Progenitor cell of endocrine pancreas (in vitro differentiated cells): ENCODE data around the gene FUCA2. TPM values are rescaled to one million over a fixed set of nuclear protein-coding genes. Genes with fewer than 3 reads are reported as not detected.
A peak's percentile ranks its signal among the peaks of the same experiment; 100 is the strongest.
"Not testable (repeated sequence)": the region's sequence is repeated elsewhere in the genome, so short reads cannot be mapped to it uniquely, and the experiment has no call there.

ENCODE experiments used
- DNase-seq: peaks from one replicate; pipeline ENCODE4 v3.0.0; 2021; ENCODE audit warnings: low spot score; ENCODE audit not compliant: unreplicated experiment
- H3K27ac Mint-ChIP-seq: 2 replicates; pipeline ENCODE4 v1.8.0; 2021; ENCODE audit warnings: mild to moderate bottlenecking, moderate library complexity, mixed read lengths
- H3K27me3 Mint-ChIP-seq: 2 replicates; pipeline ENCODE4 v1.8.0; 2021; ENCODE audit warnings: mixed read lengths
- H3K36me3 Mint-ChIP-seq: 2 replicates; pipeline ENCODE4 v1.8.0; 2022; ENCODE audit warnings: mixed read lengths; ENCODE audit not compliant: insufficient read depth
- H3K4me1 Mint-ChIP-seq: 2 replicates; pipeline ENCODE4 v1.8.0; 2021; ENCODE audit warnings: low read depth, mixed read lengths
- H3K4me3 Mint-ChIP-seq: 2 replicates; pipeline ENCODE4 v1.8.0; 2021; ENCODE audit warnings: low read depth, mild to moderate bottlenecking, moderate library complexity, mixed read lengths
- H3K9me3 Mint-ChIP-seq: 2 replicates; pipeline ENCODE4 v1.8.0; 2021; ENCODE audit warnings: low read depth, mixed read lengths
- total RNA-seq: library from RNA; stranded (reverse); gene quantifications from 2 replicates; pipeline ENCODE4 v1.2.1, GENCODE V29; 2021
- TF ChIP-seq, protein P1 (sequence below): fragments of 200-600 bp; sonication (generic); IDR thresholded peaks from one replicate; pipeline ENCODE4 v1.5.0; 2021; ENCODE audit warnings: antibody characterized with exemption, mild to moderate bottlenecking; ENCODE audit not compliant: unreplicated experiment

Gene FUCA2
- total RNA-seq, 1 donor from 2014 or later = 67.5 TPM

DNA sequence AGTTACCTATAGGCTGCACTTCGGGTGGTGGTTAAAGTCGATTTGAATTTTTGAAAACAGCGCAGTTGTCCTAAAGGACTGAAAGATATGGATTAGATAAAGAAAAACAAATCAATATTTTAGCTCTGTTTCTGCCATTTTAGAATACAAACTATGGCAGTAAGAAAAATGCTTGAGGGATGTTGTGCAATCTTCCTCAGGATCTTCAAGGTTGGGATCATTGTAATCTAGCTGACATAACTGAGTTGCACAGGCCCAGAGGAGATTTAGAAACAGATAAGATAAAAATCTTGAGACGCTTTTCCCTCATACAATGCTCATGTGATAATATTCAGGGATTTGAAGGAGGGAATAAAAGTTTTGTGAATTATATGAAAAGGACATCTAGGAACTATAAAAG lies 60.0 kb downstream of the FUCA2 start:
- Mint-ChIP-seq H3K4me3 (peak overlapping the region; percentile 95), H3K27me3 (no peaks in the 10 kb centered on the region), H3K36me3 (no peaks in the 10 kb centered on the region), H3K4me1 (peaks cover 11% of the 10 kb centered on the region), H3K27ac (peak overlapping the region; percentile 98), H3K9me3 (no peaks in the 10 kb centered on the region)
- TF ChIP-seq, protein P1, sequence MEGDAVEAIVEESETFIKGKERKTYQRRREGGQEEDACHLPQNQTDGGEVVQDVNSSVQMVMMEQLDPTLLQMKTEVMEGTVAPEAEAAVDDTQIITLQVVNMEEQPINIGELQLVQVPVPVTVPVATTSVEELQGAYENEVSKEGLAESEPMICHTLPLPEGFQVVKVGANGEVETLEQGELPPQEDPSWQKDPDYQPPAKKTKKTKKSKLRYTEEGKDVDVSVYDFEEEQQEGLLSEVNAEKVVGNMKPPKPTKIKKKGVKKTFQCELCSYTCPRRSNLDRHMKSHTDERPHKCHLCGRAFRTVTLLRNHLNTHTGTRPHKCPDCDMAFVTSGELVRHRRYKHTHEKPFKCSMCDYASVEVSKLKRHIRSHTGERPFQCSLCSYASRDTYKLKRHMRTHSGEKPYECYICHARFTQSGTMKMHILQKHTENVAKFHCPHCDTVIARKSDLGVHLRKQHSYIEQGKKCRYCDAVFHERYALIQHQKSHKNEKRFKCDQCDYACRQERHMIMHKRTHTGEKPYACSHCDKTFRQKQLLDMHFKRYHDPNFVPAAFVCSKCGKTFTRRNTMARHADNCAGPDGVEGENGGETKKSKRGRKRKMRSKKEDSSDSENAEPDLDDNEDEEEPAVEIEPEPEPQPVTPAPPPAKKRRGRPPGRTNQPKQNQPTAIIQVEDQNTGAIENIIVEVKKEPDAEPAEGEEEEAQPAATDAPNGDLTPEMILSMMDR = no peak
- no peak for DNase-seq

DNA sequence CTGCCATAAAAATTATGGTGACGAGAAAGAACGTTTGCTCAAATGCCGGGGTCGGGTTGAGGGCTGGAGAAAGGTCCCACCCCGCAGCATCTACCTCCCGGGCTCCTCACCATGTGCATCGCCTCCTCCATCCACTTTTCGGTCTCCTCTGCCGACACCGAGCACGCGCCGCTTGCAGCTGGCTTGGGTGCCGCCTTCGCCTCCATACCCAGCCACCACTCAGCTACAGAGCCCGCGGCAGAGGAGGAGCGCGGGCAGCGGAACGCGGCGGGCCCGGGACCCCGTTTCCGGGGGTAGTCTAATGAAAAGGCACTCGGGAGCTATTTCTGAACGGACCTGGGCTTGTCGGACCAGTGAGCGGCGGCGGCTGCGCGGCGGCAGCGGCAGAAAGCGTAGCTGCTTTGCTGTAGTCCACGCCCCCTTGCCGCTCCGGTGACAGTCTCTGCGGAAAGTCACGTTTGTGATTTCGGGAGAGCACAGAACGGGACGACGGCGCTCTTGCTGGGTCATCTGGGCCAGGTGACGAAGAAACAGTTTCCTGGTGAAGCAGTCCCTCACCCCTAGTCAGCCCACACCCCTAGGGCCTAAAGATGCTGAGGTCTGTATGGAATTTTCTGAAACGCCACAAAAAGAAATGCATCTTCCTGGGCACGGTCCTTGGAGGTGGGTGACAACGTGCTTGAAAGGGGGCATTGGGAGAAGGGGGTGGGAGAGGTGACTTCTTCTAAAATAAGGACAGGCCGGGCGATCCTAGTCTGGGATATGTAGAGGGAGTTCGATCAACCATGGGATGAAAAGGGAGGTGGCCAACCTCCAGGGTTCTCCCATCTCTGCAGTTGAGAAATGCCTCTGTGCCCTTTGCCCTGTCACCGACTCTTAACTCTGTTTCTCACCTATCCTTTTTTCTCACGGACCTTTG lies 60.8 kb downstream of the FUCA2 start, which contains the start of the genes ADAT2 and PEX3:
Gene ADAT2 (minus strand): TSS at position 243 of the 919 bp plus-strand sequence. CDS start 37 bp downstream, at position 206.
Gene PEX3 (plus strand): TSS at position 353 of the 919 bp plus-strand sequence. CDS start 238 bp downstream, at position 591.
- Mint-ChIP-seq H3K27ac (peak within 1 kb of the TSS; percentile 98), H3K36me3 (no peaks in the 10 kb centered on the region), H3K9me3 (no peaks in the 10 kb centered on the region), H3K4me1 (peaks cover 11% of the 10 kb centered on the region), H3K27me3 (no peaks in the 10 kb centered on the region), H3K4me3 (peak within 1 kb of the TSS; percentile 95)
- TF ChIP-seq, protein P1 = no peak
- peak; percentile 83 for DNase-seq

DNA sequence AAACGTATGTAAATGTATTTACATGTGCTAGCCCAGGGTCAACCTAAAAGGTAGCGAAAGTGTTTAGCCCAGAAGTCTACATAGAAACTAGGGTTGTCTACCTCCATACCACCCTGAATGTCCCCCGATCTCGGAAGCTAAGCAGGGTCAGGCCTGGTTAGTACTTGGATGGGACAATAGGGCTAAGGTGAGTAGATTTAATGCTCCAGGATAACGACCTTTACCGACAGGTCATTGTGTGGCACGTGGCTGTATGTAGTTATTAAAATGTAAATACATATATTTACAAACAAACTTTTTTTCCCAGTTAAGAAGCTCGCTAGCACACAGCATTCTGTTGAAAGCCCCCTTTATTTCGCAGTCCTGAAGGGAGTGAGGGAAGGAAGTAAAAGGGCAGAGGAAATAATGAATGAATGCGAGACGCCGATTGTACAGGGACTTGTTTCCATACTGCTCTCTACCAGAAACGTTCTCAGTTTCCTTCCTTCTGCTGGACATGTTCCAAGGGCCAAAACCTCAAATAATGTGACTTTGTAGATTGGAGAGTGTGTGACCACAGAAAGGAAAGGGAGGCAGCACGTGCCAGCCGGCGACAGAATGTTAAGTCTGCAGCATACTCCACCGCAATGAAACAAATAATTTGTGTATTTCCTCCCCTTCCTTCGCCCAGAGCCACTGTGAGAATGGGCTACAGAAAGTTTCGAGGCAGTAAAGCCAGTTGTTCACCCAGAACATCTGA lies 61.6 kb downstream of the FUCA2 start:
- H3K9me3 Mint-ChIP-seq = no peaks in the 10 kb centered on the region
- H3K36me3 Mint-ChIP-seq = no peaks in the 10 kb centered on the region
- DNase-seq = peak; percentile 23
- peak overlapping the region; percentile 95 for H3K4me3 Mint-ChIP-seq
- H3K27ac Mint-ChIP-seq = peak overlapping the region; percentile 98
- peaks cover 11% of the 10 kb centered on the region for H3K4me1 Mint-ChIP-seq
- TF ChIP-seq, protein P1 = no peak
- H3K27me3 Mint-ChIP-seq = no peaks in the 10 kb centered on the region

DNA sequence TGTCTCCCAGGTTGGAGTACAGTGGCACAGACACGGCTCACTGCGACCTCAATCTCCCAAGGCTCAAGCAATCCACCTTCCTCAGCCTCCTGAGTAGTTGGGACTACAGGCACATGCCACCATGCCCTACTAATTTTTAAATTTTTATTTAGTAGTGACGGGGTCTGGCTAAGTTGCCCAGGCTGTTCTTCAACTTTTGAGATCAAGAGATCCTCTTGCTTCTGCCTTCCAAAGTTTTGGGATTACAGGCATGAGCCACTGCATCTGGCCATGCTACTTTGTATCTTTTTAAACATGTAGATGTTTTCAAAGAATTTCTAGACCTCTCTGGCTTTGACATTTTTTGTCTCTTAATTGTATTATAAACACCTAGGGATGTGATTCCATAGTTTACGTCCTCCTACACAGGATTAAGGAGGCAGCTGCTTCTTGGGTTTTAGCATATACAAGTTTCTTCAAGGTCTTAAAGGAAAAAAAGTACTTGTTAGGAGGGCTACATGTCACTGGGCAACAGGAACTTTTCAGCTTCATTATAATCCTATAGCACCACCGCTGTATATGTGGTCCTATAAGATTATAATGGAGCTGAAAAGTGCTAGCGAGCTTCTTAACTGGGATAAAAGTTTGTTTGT lies 62.3 kb downstream of the FUCA2 start:
- peaks cover 11% of the 10 kb centered on the region for H3K4me1 Mint-ChIP-seq
- H3K4me3 Mint-ChIP-seq = peak overlapping the region; percentile 95
- no peak for DNase-seq
- no peak overlapping the region for H3K27ac Mint-ChIP-seq
- no peaks in the 10 kb centered on the region for H3K27me3 Mint-ChIP-seq
- TF ChIP-seq, protein P1 = no peak
- no peaks in the 10 kb centered on the region for H3K36me3 Mint-ChIP-seq
- no peaks in the 10 kb centered on the region for H3K9me3 Mint-ChIP-seq

DNA sequence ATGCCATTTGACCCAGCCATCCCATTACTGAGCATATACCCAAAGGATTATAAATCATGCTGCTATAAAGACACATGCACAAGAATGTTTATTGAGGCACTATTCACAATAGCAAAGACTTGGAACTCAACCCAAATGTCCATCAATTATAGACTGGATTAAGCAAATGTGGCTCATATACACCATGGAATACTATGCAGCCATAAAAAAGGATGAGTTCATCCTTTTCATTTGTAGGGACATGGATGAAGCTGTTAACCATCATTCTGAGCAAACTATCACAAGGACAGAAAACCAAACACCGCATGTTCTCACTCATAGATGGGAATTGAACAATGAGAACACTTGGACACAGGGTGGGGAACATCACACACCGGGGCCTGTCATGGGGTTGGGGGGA lies 63.7 kb downstream of the FUCA2 start:
- H3K4me1 Mint-ChIP-seq = peaks cover 11% of the 10 kb centered on the region
- not testable (repeated sequence) for H3K36me3 Mint-ChIP-seq, H3K4me3 Mint-ChIP-seq, DNase-seq, H3K9me3 Mint-ChIP-seq, H3K27me3 Mint-ChIP-seq, H3K27ac Mint-ChIP-seq

Other genes starting within 250 kb of the FUCA2 start
- 10.7 and 11.4 TPM in 2 replicates for gene ADAT2, start 61.0 kb downstream of the FUCA2 start, total RNA-seq
- gene PEX3, start 60.9 kb downstream of the FUCA2 start, total RNA-seq = 15.1 and 18.3 TPM in 2 replicates
- 53.7 and 55.2 TPM in 2 replicates for gene PHACTR2, start 166.2 kb upstream of the FUCA2 start, total RNA-seq